Umbilical cord (tissue), 2 donors: ENCODE results near the gene PYURF. TPM values are rescaled to one million over a fixed set of nuclear protein-coding genes. Genes with fewer than 3 reads are reported as not detected.

Source experiments
- DNase-seq: peaks from one replicate; pipeline ENCODE4 v3.0.0-alpha.2; 2015; ENCODE audit warnings: low spot score
- total RNA-seq: library from RNA; depleted of rRNA; stranded (reverse); fragments of >200 nt; gene quantifications from one replicate; pipeline ENCODE4 v1.2.3, GENCODE V29; 2014; ENCODE audit warnings: low replicate concordance; ENCODE audit not compliant: insufficient read depth

The PYURF gene
- 75.8 TPM for total RNA-seq

DNA sequence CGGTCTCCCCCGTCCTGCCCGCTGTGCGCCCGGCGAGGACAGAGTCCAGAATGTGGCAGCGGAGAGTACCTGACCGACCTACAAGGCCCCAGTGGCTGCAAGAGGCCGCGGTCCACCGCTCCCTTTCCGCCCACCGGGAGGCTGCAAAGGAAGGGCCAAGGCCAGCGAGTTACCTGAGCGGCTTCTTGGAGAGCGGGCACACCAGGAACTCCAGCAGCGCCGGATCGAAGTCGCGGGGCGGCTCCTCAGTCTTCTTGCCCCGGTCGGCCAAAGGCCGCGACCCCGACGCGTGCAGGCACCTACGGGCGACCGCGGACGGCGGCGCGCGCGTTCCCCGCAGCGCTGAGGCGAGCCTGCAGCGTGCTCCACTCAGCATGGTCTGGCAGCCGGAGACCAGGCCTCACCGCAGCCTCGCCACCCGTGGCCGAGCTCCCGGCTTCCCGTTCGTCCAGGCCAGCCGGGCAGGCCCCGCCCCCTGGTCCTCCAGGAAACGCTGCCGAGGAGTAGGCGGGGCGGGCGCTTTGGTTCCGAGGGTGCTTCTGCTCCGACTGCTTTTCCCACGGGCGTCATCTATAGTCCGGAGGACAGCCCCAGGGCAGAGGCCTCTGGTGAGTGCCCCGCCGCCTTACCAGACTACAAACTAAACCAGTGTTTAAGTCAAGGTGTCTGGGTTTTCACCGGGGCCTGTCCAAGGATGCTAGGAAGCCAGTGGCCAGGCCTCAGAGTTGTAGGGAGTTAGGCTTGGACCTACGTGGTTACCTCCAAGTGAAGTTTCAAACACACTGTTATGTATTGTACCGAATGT is at the start of gene PYURF:
Gene PYURF (minus strand): TSS at position 452 of the 805 bp plus-strand sequence. CDS start 76 bp downstream, at position 376.
- DNase-seq, result peak; percentile 97

- DNase-seq, result no peak
These were observed 46.4 kb upstream of the PYURF start for GRCh38 chr4:88570001-88570400.

- no peak for DNase-seq
These were observed 44.0 kb upstream of the PYURF start for GRCh38 chr4:88567591-88567990.

GRCh38 chr4:88549815-88550214 is 26.2 kb upstream of the PYURF start:
- DNase-seq, result no peak

DNA sequence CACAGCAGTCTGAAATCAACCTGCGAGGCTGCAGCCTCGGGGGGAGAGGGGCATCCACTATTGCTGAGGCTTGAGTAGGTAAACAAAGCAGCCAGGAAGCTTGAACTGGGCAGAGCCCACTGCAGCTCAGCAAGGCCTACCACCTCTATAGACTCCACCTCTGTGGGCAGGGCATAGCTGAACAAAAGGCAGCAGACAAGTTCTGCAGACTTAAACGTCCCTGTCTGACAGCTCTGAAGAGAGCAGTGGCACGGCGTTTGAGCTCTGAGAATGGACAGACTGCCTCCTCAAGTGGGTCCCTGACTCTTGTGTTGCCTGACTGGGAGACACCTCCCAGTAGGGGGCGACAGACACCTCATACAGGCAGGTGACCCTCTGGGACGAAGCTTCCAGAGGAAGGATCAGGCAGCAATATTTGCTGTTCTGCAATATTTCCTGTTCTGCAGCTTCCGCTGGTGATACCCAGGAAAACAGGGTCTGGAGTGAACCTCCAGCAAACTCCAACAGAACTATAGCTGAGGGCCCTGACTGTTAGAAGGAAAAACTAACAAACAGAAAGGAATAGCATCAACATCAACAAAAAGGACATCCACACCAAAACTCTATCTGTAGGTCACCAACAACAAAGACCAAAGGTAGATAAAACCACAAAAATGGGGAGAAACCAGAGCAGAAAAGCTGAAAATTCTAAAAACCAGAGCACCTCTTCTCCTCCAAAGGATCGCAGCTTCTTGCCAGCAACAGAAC is 15.9 kb upstream of the PYURF start:
- DNase-seq, result peak; percentile 21

GRCh38 chr4:88537709-88538108 is 14.1 kb upstream of the PYURF start:
- no peak for DNase-seq

- DNase-seq, result no peak
These were observed 11.6 kb upstream of the PYURF start for GRCh38 chr4:88535090-88535755.

DNA sequence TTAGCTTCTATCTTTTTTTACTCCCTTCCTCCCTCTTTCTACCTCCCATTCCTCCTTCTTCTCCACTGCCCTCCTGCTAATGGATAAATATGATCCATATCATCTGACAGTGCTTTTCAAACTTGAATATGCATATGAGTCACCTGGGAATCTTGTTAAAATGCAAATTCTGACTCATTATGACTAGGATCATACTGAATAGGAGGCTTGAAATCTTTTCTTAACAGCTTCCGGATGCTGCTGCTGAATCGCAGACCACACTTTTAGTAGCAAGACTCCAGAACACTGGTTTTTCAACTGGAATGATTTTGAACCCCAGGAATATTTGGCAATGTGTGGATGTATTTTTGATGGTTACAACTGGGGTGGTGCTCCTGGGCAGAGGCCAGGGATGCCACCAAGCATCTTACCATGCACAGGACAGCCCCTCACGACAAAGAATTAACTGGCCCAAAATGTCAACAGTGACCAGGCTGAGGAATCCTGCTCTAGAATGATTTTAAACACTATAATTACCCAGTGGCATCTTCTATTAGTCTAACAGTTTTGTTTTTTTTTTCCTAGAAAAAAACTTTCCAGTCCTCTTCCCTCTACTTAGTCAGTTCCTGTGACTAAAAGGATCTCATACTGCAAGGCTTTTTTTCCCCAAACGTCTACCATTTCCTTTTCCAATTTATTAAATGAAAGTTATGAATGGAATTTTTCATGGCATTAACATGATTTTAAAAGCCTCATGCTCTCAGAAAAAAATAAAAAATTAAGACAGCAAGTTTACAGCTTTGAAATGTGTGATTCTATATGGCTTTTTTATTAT is 10.6 kb upstream of the PYURF start:
- no peak for DNase-seq

GRCh38 chr4:88533088-88533790 is 9.7 kb upstream of the PYURF start:
- no peak for DNase-seq

DNA sequence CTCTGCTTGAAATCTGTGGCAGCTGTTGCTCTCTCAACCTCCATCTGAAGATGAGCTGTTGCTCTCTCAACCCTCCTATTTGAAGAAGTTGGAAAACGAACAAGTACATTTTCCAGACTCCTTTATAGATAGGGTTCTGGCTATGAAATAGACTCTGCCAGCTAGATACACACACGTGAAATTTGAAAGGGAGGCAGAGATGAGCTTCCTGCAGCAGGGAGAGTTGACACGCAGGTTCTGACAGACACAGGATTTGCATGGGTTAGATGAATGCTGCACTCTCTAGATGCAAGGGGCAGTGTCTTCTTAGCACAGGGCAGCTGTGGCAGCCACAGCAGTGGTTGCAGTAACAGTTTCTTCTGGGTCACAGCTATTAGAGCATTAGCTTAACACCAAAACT is 8.0 kb upstream of the PYURF start:
- DNase-seq, result no peak

- DNase-seq, result no peak
These were observed 5.3 kb upstream of the PYURF start for GRCh38 chr4:88528861-88529260.

- DNase-seq, result no peak
These were observed 4.2 kb upstream of the PYURF start for GRCh38 chr4:88527787-88528186.

- DNase-seq, result peak; percentile 14
These were observed 2.7 kb upstream of the PYURF start for GRCh38 chr4:88526221-88526815.

DNA sequence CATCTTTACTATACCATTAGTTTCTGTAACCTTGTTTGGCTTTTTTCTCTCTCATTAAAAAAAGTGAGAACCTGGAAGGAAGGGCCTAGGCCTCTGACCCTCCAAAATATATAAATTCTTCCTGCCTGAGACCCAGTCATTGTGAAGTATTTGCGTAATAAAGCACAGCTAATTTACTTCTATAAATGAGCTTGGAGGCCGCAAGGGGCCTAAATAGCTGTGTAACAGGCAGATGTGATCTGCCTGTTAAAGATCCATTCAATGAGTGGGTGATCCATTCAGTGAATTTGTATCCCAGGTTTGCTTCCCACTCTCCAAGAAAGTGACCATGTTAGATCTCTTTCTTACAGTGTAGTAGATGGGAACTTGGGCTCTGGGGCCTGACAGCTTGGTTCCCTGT is 595 bp upstream of the PYURF start:
- no peak for DNase-seq

- DNase-seq, result peak; percentile 24
These were observed 763 bp downstream of the PYURF start for GRCh38 chr4:88522702-88523324.

DNA sequence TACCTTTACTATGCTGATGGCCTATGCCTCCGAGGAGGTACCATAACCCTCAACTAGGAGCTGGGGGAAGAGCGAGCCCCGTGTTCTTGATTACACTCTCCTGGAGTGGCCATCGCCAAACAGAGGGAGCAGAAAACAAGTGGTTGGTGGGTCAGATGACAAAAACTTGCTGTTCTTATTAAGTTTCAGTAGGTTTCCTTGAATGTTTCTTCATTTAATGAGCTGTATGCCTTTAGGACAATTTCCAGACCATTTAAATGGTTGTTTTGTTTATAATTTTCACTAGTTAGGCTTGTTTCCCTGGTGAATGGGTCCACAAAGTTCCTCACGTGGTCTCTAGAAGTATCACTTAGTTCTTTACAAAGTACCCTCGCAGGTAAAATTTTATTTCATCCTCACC is 4.7 kb downstream of the PYURF start:
- DNase-seq, result no peak

DNA sequence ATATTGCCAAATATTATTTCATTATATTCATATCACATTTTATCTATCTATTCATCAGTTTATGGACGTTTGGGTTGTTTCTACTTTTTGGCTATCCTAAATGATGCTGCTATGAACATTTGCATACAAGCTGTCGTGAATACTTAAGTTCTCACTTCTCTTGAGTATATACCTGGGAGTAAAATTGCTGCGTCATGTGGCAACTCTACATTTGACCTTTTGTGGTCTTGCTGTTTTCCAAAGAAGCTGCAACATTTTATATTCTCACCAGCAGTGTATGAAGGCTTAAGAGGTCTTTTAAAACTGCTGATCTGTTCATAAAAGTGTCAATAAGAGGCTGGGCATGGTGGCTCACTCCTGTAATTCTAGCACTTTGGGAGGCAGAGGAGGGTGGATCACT is 5.8 kb downstream of the PYURF start:
- DNase-seq, result no peak

GRCh38 chr4:88516746-88517145 is 6.8 kb downstream of the PYURF start:
- no peak for DNase-seq

GRCh38 chr4:88514557-88515511 is 8.7 kb downstream of the PYURF start:
- no peak for DNase-seq
